ENCODE data around the gene KIAA0232. TPM values are rescaled to one million over a fixed set of nuclear protein-coding genes. Genes with fewer than 3 reads are reported as not detected.

Gene KIAA0232
- total RNA-seq, 1 experiment from 2014 or later: 28.5 TPM

GRCh38 chr4:6819295-6819694, 36.8 kb downstream of the KIAA0232 start:
- no peak overlapping the region for H4K5ac ChIP-seq (ENCODE audit: insufficient read length, low read depth, low read length)
- H3K27me3 Mint-ChIP-seq (ENCODE audit: low read depth): no peaks in the 10 kb centered on the region
- H2AFZ ChIP-seq (ENCODE audit: low read length): no peak overlapping the region
- H3K4ac ChIP-seq (ENCODE audit: low read depth, low read length): no peak overlapping the region
- H3K4me1 Mint-ChIP-seq: peaks cover 0 to 4% of the 10 kb centered on the region in 2 experiments; a peak in 1 of 4 replicates
- H2AK5ac ChIP-seq (ENCODE audit: insufficient read length, low read length): no peak overlapping the region
- H4K8ac ChIP-seq (replicated peaks; ENCODE audit: insufficient read length, low read depth, low read length): no peak overlapping the region
- no peak overlapping the region for H3K4me3 Mint-ChIP-seq
- no peak overlapping the region for H3K4me2 ChIP-seq (ENCODE audit: insufficient read depth, insufficient read length, low read length)
- no peak for DNase-seq
- peaks cover 3% of the 10 kb centered on the region; the same call in 1 of the 2 replicates for H3K79me2 ChIP-seq (ENCODE audit: insufficient read depth, low read length)
- no peak overlapping the region for H2BK20ac ChIP-seq (ENCODE audit: low read depth, low read length, poor library complexity, severe bottlenecking)
- no peak overlapping the region for H3T11ph ChIP-seq (ENCODE audit: low read length)
- TF ChIP-seq, protein P1, sequence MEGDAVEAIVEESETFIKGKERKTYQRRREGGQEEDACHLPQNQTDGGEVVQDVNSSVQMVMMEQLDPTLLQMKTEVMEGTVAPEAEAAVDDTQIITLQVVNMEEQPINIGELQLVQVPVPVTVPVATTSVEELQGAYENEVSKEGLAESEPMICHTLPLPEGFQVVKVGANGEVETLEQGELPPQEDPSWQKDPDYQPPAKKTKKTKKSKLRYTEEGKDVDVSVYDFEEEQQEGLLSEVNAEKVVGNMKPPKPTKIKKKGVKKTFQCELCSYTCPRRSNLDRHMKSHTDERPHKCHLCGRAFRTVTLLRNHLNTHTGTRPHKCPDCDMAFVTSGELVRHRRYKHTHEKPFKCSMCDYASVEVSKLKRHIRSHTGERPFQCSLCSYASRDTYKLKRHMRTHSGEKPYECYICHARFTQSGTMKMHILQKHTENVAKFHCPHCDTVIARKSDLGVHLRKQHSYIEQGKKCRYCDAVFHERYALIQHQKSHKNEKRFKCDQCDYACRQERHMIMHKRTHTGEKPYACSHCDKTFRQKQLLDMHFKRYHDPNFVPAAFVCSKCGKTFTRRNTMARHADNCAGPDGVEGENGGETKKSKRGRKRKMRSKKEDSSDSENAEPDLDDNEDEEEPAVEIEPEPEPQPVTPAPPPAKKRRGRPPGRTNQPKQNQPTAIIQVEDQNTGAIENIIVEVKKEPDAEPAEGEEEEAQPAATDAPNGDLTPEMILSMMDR (conservative IDR thresholded peaks at IDR 0.05): no peak
- H3K23ac ChIP-seq (ENCODE audit: insufficient read length, low read depth, low read length): no peak overlapping the region
- no peaks in the 10 kb centered on the region for H4K20me1 ChIP-seq (ENCODE audit: control insufficient read depth, insufficient read depth, insufficient read length)
- H2BK5ac ChIP-seq (ENCODE audit: insufficient read length, low read length): no peak overlapping the region
- no peak overlapping the region for H3K18ac ChIP-seq (ENCODE audit: insufficient read length, low read depth, low read length)
- no CpG with 5 or more reads among the region's 1 CpG for WGBS (ENCODE audit: extremely low coverage, insufficient read length, low lambda C conversion rate)
- H3K56ac ChIP-seq (ENCODE audit: insufficient read length, low read depth, low read length): no peak overlapping the region
- H3K27ac ChIP-seq (ENCODE audit: insufficient read length, low read depth, low read length): no peak overlapping the region
- H4K91ac ChIP-seq (ENCODE audit: insufficient read length, low read depth, low read length): no peak overlapping the region
- H3K36me3 Mint-ChIP-seq (ENCODE audit: insufficient read depth in 1 of 3, low read depth in 3 of 3): peaks cover 34 to 44% (median 42%) of the 10 kb centered on the region in 3 experiments
- H3K14ac ChIP-seq (ENCODE audit: insufficient read depth, low read length): no peak overlapping the region
- H3K27ac Mint-ChIP-seq: no peak overlapping the region
- peaks cover 2% of the 10 kb centered on the region for H3K79me1 ChIP-seq (ENCODE audit: insufficient read depth, low read depth, low read length, poor library complexity, severe bottlenecking)
- H2BK15ac ChIP-seq (ENCODE audit: low read depth, low read length): no peak overlapping the region
- no peak overlapping the region for H2BK120ac ChIP-seq (ENCODE audit: low read depth, low read length, poor library complexity, severe bottlenecking)
- H2BK12ac ChIP-seq (ENCODE audit: insufficient read length, low read depth, low read length): no peak overlapping the region
- no peaks in the 10 kb centered on the region for H3K23me2 ChIP-seq (ENCODE audit: insufficient read length, low read depth, low read length, poor library complexity, severe bottlenecking)
- no peaks in the 10 kb centered on the region for H3K9me3 ChIP-seq (ENCODE audit: control insufficient read depth, low read depth, low read length)
- no peaks in the 10 kb centered on the region for H3K4me1 ChIP-seq (ENCODE audit: insufficient read depth, low read length)
- H3K27me3 ChIP-seq (ENCODE audit: insufficient read depth, low read length): no peaks in the 10 kb centered on the region
- H3K9me3 Mint-ChIP-seq: peaks cover 34 to 37% of the 10 kb centered on the region in 2 experiments
- no peak overlapping the region for H3K9ac ChIP-seq (ENCODE audit: extremely low read depth, insufficient read length, low read length)

Measured in H9 (cell line).